NCI-H1048 (cell line): ENCODE results near the gene ERI2.
"Not testable (repeated sequence)": the region's sequence is repeated elsewhere in the genome, so short reads cannot be mapped to it uniquely, and the experiment has no call there.

Experiments
- DNase-seq: peaks from one replicate; lab custom pipeline; 2025; lab: John Stamatoyannopoulos, UW

Gene ERI2

DNA sequence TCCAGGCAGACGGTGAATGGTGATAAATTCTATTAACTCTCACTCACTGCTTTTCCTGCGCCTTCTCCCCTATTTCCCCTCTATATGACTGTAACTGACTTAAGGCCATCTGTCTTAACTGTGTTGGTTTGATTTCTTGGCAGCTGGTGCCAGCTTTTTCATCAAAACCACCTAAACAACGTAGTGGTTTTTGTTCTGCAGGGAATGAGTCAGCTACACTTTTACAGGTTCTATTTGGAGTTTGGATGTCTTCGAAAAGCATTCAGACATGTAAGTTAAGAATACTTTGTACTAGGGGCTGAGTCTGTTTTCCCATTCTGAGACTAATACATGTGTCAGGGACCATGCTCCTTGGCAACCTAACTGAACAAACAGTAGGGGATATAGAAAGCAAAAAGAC lies 8.5 kb upstream of the ERI2 start:
- no peak for DNase-seq

DNA sequence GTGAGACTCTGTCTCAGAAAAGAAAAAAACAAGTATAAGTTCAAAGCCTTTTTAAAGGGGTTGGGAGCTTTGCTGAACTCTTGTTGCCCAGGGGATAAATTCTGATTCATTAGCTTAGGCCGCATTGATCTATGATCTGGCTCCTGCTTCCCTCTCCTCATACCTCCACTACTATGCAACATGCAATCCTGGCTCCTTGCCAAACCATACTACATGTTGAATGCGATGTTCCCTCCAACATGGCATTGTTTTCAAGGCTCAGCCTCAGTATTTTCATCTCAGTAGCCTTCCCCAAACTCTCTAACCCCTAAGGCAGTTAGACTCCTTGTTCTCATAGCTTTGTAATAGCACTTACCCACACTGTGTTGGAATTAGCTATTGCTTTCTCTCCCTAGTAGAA lies 6.2 kb upstream of the ERI2 start:
- no peak for DNase-seq

DNA sequence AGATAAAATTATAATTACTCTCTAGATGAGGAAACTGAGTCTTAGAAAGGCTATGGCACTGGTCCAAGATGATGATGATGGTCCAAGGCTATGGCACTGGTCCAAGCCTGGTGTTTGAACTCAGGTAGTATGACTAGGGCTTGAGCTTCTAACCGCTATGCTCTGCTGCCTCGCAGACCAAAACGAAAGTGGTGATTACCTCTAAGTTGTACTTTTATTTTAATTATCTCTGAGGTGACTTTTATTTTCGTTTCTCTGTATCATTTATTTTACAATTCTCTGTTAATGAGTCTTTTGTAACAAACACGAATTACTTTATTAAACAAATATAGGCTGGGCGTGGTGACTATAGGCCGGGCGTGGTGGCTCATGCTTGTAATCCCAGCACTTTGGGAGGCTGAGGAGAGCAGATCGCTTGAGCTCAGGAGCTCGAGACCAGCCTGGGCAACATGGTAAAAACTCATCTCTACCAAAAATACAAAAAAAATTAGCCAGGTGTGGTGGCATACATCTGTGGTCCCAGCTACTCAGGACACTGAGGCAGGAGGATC lies 5.7 kb upstream of the ERI2 start:
- no peak for DNase-seq

- DNase-seq, result no peak
Measured at GRCh38 chr16:20807862-20808261, 1.6 kb upstream of the ERI2 start.

DNA sequence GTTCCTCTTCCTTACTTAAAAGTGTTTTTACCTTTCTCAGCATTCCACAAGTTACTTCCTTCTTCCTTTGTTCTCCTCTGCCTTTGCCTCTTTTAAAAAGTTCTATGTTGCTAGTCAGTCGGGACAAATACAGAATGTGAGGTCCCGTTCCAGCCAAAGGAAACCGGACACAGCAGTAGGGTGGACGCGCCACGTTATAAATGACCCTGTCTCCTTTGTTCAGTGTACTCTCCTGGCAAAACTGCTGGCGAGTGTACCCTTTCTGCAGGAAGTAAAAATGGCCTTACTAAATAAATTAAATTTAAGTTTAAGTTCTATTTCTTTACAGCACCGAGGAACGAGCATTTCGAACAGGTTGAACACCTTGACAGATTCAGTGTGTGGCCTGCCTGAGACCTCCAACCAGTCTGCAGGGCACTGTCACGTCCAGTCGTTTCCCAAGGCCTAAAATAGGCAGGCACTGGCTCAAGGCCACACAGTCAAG lies 546 bp downstream of the ERI2 start:
- not testable (repeated sequence) for DNase-seq

DNA sequence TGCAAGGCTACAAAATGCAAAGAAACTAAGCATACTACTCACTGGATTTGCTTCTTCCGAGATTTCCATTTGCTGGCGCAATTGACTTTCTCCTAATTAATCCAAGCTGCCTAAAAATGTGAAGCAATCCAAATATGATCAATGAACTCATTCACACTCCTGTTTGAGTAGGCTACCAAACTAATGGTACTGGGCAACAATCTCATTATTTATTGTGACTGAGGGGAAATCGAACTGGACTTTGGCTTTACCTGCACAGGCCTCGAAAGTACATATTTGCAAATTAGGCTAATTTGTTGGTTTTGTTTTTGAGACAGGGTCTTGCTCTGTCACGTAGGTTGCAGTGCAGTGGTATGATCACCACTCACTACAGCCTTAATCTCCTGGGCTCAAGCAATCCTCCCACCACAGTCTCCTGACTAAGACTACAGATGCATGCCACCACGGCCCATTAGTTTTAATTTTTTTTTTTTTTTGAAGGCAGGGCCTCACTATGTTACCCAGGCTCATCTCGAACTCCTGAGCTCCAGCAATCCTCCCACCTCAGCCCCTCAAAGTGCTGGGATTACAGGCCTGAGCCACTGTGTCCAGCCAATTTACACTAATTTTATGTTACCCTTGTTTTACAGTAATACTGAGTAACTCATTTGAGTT lies 2.6 kb downstream of the ERI2 start:
- no peak for DNase-seq

- no peak for DNase-seq
Measured at GRCh38 chr16:20803192-20803560, 3.1 kb downstream of the ERI2 start.

DNA sequence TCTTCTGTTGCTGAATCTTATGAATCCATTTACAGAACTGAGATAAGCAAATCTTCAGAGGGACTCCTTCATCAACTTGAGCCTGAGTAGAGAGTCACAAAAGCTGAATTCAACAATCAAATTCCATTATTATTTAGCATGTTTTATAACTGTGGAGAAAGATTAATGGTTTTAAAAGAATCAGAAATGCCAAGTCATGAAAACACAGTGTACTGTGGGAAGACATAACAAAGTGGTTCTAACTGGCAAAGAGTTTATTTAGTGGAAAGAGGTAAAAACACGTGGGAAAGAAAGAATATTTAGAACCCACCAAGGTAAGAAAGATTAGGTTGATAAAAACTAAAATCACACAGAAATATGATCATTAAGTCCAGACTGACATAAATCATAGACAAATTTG lies 5.0 kb downstream of the ERI2 start:
- DNase-seq, result no peak

DNA sequence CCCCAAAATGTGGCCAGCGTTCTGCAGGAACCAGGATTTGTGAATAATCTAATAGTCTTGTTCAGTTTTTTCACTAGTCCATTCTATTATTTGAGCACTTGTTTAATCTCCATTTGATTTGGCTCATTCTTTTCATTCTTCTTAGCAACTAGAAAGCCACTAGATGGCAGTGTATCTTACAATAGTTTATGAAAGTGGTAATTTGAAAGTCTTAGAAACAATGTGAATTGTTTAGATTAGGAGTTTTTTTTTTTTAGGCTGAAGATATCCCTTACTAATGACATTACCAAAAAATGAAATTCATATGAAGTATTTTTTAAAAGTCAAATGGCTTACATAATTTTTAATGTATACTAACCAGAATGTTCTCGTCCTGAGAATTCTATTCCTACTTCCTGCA lies 6.7 kb downstream of the ERI2 start:
- DNase-seq, result no peak

- DNase-seq, result no peak
Measured at GRCh38 chr16:20798364-20798763, 7.9 kb downstream of the ERI2 start.

GRCh38 chr16:20791923-20792612 lies 14.2 kb downstream of the ERI2 start:
- DNase-seq, result no peak

DNA sequence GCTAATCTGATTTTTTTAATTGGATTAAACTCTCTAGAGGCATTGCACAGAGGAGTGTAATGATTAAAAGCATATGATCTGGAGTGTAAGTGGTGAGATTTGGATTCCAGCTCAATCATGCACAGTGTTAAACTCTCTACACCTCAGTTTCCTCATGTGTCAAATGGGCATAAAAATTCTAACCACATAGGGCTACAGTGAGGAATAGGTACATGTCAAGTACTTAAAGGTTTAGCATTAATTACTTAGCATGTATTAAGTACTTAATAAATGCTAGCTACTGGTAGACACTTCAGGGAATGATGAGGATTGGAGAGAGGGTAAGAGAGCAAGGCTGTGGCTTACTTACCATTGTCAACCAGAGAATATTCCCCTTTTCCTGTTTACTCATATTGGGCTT lies 17.1 kb downstream of the ERI2 start:
- no peak for DNase-seq

GRCh38 chr16:20784204-20784603 lies 22.1 kb downstream of the ERI2 start:
- no peak for DNase-seq

- no peak for DNase-seq
Measured at GRCh38 chr16:20782470-20782869, 23.8 kb downstream of the ERI2 start.

DNA sequence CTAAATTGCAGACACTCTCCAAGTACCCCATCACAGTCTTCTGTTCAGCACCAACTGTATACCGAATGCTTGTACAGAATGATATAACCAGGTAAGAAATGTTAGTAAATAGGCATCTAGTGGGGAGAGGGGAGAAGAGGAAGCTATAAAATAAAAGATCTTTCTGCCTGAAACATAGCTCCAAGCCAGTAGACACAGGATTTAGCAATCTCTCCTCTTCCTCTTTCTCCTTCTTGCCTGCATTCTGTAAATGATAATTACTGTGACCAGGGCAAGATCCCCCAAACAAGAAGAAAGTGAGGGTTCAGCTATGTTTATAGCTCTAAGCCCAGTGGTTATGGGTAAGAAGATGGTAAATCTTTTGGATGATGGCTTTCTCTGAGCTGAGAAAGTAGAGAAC lies 24.6 kb downstream of the ERI2 start:
- no peak for DNase-seq

- DNase-seq, result no peak
Measured at GRCh38 chr16:20774703-20775362, 31.4 kb downstream of the ERI2 start.

DNA sequence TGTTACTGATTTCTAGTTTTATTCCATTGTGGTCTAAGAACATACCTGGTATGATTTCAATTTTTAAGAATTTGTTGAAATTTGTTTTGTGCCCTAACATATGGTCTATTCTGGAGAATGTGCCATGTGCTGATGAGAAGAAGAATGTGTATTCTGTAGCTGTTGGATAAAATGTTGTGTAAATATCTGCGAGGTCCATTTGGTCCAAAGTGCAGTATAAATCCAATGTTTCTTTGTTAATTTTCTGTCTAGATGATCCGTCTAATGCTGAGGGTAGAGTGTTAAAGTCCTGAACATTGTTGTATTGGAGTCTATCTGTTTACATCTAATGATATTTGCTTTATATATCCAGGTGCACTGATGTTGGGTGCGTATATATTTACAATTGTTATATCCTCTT lies 32.6 kb downstream of the ERI2 start:
- no peak for DNase-seq

- DNase-seq, result no peak
Measured at GRCh38 chr16:20768818-20769217, 37.5 kb downstream of the ERI2 start.

GRCh38 chr16:20768121-20768520 lies 38.2 kb downstream of the ERI2 start:
- DNase-seq, result no peak

GRCh38 chr16:20767577-20767976 lies 38.7 kb downstream of the ERI2 start:
- DNase-seq, result no peak

DNA sequence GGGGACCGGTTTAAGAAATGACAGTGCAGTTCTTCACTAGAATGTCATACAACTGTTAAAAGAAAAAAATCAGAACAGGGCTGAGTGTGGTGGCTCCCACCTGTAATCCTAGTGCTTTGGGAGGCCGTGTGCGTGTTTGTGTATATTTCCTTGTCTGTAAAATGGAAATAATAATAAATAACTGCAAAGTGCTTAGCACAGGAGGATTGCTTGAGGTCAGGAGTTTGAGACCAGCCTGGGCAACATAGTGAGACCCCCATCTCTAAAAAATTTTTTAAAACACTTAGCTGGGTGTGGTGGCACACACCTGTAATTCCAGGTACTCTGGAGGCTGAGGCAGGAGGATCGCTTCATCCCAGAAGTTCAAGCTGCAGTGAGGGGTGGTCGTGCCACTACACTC lies 40.0 kb downstream of the ERI2 start:
- no peak for DNase-seq

- no peak for DNase-seq
Measured at GRCh38 chr16:20765732-20766131, 40.5 kb downstream of the ERI2 start.

GRCh38 chr16:20764448-20764847 lies 41.8 kb downstream of the ERI2 start:
- not testable (repeated sequence) for DNase-seq
